Common myeloid progenitor, CD34-positive (primary cell): Measurements from ENCODE around the gene ADRA2C.
A peak's percentile ranks its signal among the peaks of the same experiment; 100 is the strongest.

Experiments used
- CTCF ChIA-PET: fragments of 350-600 bp; sonication (Branson Sonifier 250); formaldehyde crosslinking; loops from one replicate; lab custom pipeline; 2021; ENCODE audit warnings: antibody characterized with exemption; lab: Charles Lee
- POLR2A ChIA-PET: fragments of 350-600 bp; sonication (Branson Sonifier 250); formaldehyde crosslinking; loops from one replicate; lab custom pipeline; 2021; ENCODE audit warnings: antibody characterized with exemption; lab: Charles Lee
- DNase-seq, 3 donors: peaks; one replicate each; pipeline versions ENCODE4 v3.0.0 to v3.0.0-alpha.2; 2013
- H3K27ac ChIP-seq, 2 experiments: 1 replicate in 1 of 2; 2 replicates in 1 of 2; pipeline ENCODE4 v1.7.0; 2013; ENCODE audit warnings: inconsistent platforms in 2 of 2, low read length in 2 of 2, mild to moderate bottlenecking in 2 of 2, low read depth in 1 of 2, moderate library complexity in 1 of 2; ENCODE audit not compliant: severe bottlenecking in 2 of 2, insufficient read depth in 1 of 2, poor library complexity in 1 of 2
- H3K27me3 ChIP-seq, 5 experiments: replicated peaks in 2 of 5; 1 replicate in 3 of 5; 2 replicates in 2 of 5; pipeline versions ENCODE4 v1.6.1 to v1.7.0; 2013; ENCODE audit warnings: low read length in 4 of 5, mild to moderate bottlenecking in 2 of 5, moderate library complexity in 2 of 5, inconsistent platforms in 1 of 5; ENCODE audit not compliant: insufficient read depth in 5 of 5, control insufficient read depth in 4 of 5
- H3K36me3 ChIP-seq, 4 experiments: 1 replicate in 2 of 4; 2 replicates in 2 of 4; pipeline versions ENCODE4 v1.6.1 to v1.7.0; 2013; ENCODE audit warnings: low read length in 3 of 4, control low read depth in 1 of 4, mild to moderate bottlenecking in 1 of 4; ENCODE audit not compliant: control insufficient read depth in 4 of 4, insufficient read depth in 4 of 4
- H3K4me1 ChIP-seq, 4 experiments: 1 replicate in 3 of 4; 2 replicates in 1 of 4; pipeline versions ENCODE4 v1.6.1 to v1.7.1; 2013; ENCODE audit warnings: low read length in 3 of 4, mild to moderate bottlenecking in 3 of 4, control low read depth in 1 of 4, inconsistent platforms in 1 of 4, moderate library complexity in 1 of 4; ENCODE audit not compliant: control insufficient read depth in 4 of 4, insufficient read depth in 4 of 4; ENCODE audit errors: control extremely low read depth in 1 of 4
- H3K4me3 ChIP-seq, 7 experiments: 1 replicate in 4 of 7; 2 replicates in 3 of 7; pipeline versions ENCODE4 v1.5.1 to v1.7.0; 2013; ENCODE audit warnings: mild to moderate bottlenecking in 7 of 7, low read length in 6 of 7, moderate library complexity in 6 of 7, inconsistent platforms in 2 of 7, low read depth in 2 of 7, control low read depth in 1 of 7; ENCODE audit not compliant: insufficient read depth in 4 of 7, control insufficient read depth in 1 of 7; ENCODE audit errors: extremely low read depth in 1 of 7
- H3K9me3 ChIP-seq, 5 experiments: 1 replicate in 4 of 5; 2 replicates in 1 of 5; pipeline versions ENCODE4 v1.6.1 to v1.7.1; 2013; ENCODE audit warnings: low read length in 4 of 5, mild to moderate bottlenecking in 2 of 5, inconsistent platforms in 1 of 5, low read depth in 1 of 5, moderate library complexity in 1 of 5; ENCODE audit not compliant: control insufficient read depth in 4 of 5, insufficient read depth in 2 of 5; ENCODE audit errors: control extremely low read depth in 1 of 5
- WGBS: methylation state at CpG from one replicate; pipeline ENCODE4 v1.1.5; 2013; ENCODE audit not compliant: insufficient coverage; 5-methylcytosine and 5-hydroxymethylcytosine counted together

Gene ADRA2C

DNA sequence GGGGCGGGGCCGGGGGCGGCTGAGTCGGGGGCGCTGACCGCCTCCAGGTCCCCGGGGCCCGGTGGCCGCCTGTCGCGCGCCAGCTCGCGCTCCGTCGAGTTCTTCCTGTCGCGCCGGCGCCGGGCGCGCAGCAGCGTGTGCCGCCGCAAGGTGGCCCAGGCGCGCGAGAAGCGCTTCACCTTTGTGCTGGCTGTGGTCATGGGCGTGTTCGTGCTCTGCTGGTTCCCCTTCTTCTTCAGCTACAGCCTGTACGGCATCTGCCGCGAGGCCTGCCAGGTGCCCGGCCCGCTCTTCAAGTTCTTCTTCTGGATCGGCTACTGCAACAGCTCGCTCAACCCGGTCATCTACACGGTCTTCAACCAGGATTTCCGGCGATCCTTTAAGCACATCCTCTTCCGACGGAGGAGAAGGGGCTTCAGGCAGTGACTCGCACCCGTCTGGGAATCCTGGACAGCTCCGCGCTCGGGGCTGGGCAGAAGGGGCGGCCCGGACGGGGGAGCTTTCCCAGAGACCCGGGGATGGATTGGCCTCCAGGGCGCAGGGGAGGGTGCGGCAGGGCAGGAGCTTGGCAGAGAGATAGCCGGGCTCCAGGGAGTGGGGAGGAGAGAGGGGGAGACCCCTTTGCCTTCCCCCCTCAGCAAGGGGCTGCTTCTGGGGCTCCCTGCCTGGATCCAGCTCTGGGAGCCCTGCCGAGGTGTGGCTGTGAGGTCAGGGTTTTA is 1.5 kb downstream of the ADRA2C start:
- H3K27ac ChIP-seq: no peak overlapping the region
- peaks cover 0 to 5% (median 0%) of the 10 kb centered on the region in 5 experiments for H3K9me3 ChIP-seq
- peak; percentile 63 to 79 (median 76) for DNase-seq
- ChIA-PET CTCF (interaction anchor here (1.0 to 1.5 kb wide), 4 partner anchors 20 to 113 kb away, joined by 3 to 5 read pairs (median 4); no protein-coding TSS in a partner anchor), POLR2A (no interaction called here)
- peaks cover 0 to 91% (median 21%) of the 10 kb centered on the region in 5 experiments for H3K27me3 ChIP-seq
- peaks cover 0 to 15% (median 6%) of the 10 kb centered on the region in 4 experiments for H3K4me1 ChIP-seq
- 11% methylated on average over 44 of the region's 58 CpGs for WGBS
- no peaks in the 10 kb centered on the region for H3K36me3 ChIP-seq
- no peak overlapping the region for H3K4me3 ChIP-seq

DNA sequence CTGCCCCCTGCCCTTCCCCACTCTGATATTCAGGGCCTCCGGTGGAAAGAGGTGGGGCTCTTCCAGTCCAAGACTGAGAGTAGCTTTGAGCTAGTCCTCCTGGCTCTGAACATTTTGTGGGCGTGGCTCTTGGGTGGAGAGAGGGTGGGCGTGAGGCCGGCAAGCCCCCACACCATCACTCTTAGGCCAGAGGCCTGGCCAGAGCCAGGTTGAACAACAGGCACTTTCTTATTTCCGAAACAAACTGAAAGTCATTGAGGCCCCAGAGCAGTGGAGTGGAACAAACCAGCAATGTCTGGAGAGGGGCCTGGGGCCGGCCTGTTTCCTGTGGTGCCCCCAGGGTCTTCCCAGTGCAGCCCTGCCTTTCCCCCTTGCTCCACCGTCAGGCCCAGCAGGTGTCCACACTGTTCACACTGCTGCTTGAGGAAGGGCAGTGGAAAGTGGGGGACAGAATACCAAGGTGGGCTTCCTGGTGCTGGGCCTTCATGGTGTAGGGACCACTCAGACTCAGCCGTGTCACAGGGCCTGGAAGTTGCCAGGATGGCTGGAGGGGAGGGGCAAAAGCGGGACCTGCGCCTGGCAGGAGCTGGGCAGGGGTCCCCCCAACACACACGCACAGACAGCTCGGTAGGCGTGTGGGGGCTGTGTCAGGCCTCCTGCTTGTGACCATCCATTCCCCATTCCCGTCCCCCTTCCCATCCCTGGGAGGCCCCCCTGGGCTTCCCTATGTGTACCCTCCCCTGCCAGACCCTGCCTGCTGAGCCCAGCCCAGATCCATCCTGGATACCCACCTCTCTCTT is 2.9 kb downstream of the ADRA2C start:
- DNase-seq: no peak
- WGBS: 77% methylated on average over 9 of the region's 14 CpGs
- Histone ChIP-seq H3K27ac (no peak overlapping the region), H3K27me3 (peaks cover 0 to 88% (median 21%) of the 10 kb centered on the region in 5 experiments), H3K4me3 (no peak overlapping the region), H3K36me3 (no peaks in the 10 kb centered on the region), H3K4me1 (peaks cover 0 to 8% (median 6%) of the 10 kb centered on the region in 4 experiments), H3K9me3 (peaks cover 0 to 5% (median 0%) of the 10 kb centered on the region in 5 experiments)
- ChIA-PET POLR2A (no interaction called here), CTCF (interaction anchor here (1.0 kb wide), 1 partner anchor 112 kb away, joined by 4 read pairs; no protein-coding TSS in a partner anchor)

- Histone ChIP-seq H3K27me3 (peaks cover 0 to 87% (median 21%) of the 10 kb centered on the region in 5 experiments), H3K4me3 (no peak overlapping the region), H3K4me1 (peaks cover 0 to 8% (median 6%) of the 10 kb centered on the region in 4 experiments), H3K27ac (no peak overlapping the region), H3K36me3 (no peaks in the 10 kb centered on the region), H3K9me3 (peaks cover 0 to 5% (median 0%) of the 10 kb centered on the region in 5 experiments)
- WGBS: 83% methylated on average over 7 of the region's 9 CpGs
- CTCF ChIA-PET: no interaction called here
- no peak for DNase-seq
- POLR2A ChIA-PET: no interaction called here
Measured at GRCh38 chr4:3769642-3770184, 3.5 kb downstream of the ADRA2C start.

DNA sequence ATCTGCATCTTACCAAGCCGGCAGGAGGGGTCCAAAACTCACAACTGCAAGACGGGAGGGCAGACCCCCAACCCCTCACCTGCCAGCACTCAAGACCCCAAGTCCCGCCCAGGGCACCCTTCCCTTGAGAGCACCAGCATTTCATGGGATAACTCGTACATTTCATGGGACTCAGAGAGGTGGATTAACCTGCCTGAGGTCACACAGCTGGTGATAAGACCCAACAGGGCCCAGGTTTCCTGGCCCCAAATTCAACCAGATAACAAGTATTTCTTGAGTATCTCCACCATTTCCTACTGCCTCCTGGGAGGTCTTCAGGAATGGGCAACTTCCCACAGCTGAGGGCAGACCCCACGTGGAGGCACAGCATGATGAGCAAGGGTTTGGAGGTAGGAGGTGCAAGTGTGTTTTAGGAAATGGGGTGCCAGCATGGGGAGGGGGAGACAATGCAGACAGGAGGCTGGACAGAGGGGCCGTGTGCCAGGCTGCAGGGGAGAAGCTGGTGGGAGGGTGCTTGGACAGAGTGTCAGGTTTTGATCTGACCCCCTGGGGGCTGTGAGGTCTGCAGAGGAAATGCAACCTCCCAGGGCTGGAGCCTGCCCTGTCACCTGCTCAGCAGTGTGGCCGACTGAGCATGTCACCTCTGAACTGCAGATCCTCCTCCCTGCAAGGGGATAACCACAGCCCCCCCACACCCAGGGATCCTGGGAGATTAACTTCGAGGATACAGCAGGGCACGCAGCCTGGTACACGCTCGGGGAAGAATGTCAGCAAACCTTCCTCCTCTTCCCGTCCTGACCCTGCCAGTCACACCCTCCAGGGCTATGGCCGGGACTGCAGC is 4.4 kb downstream of the ADRA2C start:
- H3K9me3 ChIP-seq: peaks cover 0 to 5% (median 0%) of the 10 kb centered on the region in 5 experiments
- H3K4me1 ChIP-seq: peaks cover 0 to 5% (median 2%) of the 10 kb centered on the region in 4 experiments
- ChIA-PET CTCF (no interaction called here), POLR2A (no interaction called here)
- H3K36me3 ChIP-seq: no peaks in the 10 kb centered on the region
- peaks cover 0 to 86% (median 17%) of the 10 kb centered on the region in 5 experiments for H3K27me3 ChIP-seq
- no peak overlapping the region for H3K27ac ChIP-seq
- no peak overlapping the region for H3K4me3 ChIP-seq
- WGBS: 75% methylated on average over 11 of the region's 13 CpGs
- DNase-seq: no peak

GRCh38 chr4:3771164-3771809 is 5.1 kb downstream of the ADRA2C start:
- no peak for DNase-seq
- no peak overlapping the region for H3K4me3 ChIP-seq
- peaks cover 0 to 93% (median 17%) of the 10 kb centered on the region in 5 experiments for H3K27me3 ChIP-seq
- CTCF ChIA-PET: no interaction called here
- WGBS: 79% methylated on average over 16 of the region's 20 CpGs
- no peak overlapping the region for H3K27ac ChIP-seq
- peaks cover 0 to 5% (median 0%) of the 10 kb centered on the region in 5 experiments for H3K9me3 ChIP-seq
- POLR2A ChIA-PET: no interaction called here
- H3K36me3 ChIP-seq: no peaks in the 10 kb centered on the region
- peaks cover 0 to 5% (median 2%) of the 10 kb centered on the region in 4 experiments for H3K4me1 ChIP-seq

DNA sequence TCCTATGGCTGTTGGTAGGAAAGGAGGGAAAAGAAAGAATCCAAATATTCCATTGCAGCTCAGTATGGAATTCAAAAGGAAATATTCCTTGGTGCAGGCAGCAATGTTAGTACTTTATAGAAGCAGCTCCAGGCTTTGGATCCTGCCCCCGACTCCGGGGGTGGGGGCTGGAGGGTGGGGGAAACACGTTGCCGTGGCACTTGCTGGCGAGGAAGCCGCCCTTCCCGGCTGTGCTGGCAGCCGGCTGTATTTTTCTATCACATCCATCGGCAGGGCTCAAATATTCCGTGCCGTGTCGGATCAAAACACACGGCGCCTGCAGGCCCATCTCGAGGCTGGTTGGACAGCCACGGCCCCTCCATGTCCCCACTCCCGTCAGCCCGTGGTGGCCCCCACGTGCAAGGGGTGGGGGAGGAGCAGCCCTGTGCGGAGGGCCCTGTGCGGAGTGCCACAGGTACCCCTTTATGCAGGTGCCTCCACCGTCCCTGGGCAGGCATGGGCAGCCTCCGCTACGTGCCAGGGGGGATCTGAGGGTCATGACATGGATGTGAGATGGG is 5.8 kb downstream of the ADRA2C start:
- 87% methylated on average over 24 of the region's 24 CpGs for WGBS
- ChIA-PET CTCF (no interaction called here), POLR2A (no interaction called here)
- peaks cover 0 to 2% (median 0%) of the 10 kb centered on the region in 4 experiments for H3K4me1 ChIP-seq
- H3K27me3 ChIP-seq: peaks cover 0 to 92% (median 14%) of the 10 kb centered on the region in 5 experiments
- no peaks in the 10 kb centered on the region for H3K36me3 ChIP-seq
- DNase-seq: no peak
- peaks cover 0 to under 1% (median 0%) of the 10 kb centered on the region in 5 experiments for H3K9me3 ChIP-seq
- no peak overlapping the region for H3K4me3 ChIP-seq
- no peak overlapping the region for H3K27ac ChIP-seq
